ENCODE data around the gene AXIN1.

AXIN1 gene

GRCh38 chr16:325375-326145 is 27.0 kb downstream of the AXIN1 start:
- no peak for DNase-seq

DNA sequence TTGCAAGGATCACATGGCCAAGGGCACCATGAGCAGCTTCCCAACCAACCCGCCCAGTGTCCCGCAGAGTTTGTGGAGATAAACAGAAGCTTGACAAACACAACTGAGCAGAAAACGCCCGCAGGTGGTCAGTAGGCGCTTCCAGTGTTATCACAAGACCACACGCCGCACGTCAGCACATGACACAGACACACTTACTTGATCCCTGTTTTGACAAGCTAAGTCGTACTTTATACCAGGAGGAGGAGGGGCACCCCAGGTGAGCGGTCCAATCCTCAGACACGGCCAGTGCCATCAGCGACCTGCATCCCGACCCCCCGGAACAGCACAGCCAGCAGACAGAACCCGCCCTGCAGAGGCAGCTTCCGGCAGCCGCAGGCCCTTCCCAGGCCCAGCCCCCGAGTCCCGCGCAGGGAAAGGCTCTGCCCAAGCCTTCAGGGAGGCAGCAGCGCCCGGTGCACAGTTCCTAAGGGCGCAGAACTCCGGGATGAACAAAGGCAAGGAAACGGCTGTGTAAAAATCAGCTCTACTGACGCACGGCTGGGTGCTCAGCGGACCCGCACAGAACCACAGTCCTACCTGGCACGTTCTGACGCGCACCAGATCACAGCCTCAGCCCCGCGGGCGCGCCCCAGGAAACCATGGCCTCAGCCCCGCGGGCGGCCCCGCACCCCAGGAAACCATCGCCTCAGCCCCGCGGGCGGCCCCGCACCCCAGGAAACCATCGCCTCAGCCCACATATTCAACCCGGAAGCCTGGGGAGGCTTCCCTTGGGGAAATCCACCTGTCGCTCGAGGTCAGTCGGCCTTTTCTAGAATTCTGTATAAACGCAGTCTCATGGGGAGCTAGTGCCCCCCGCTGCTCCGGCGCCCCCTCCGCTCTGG is 27.8 kb downstream of the AXIN1 start:
- DNase-seq: no peak

DNA sequence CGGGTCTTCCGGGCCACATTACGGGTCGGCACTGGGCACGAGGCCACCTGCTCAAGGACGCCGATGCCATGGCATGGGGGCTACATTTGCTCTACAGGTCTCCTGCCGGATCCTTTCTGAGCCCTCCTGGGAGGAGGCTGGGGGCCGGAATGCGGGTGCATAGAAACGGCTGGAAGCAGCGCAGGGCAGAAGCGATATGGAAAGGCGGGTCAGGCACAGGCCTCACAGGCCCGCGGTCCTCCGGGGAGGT is 28.4 kb downstream of the AXIN1 start:
- DNase-seq: no peak

DNA sequence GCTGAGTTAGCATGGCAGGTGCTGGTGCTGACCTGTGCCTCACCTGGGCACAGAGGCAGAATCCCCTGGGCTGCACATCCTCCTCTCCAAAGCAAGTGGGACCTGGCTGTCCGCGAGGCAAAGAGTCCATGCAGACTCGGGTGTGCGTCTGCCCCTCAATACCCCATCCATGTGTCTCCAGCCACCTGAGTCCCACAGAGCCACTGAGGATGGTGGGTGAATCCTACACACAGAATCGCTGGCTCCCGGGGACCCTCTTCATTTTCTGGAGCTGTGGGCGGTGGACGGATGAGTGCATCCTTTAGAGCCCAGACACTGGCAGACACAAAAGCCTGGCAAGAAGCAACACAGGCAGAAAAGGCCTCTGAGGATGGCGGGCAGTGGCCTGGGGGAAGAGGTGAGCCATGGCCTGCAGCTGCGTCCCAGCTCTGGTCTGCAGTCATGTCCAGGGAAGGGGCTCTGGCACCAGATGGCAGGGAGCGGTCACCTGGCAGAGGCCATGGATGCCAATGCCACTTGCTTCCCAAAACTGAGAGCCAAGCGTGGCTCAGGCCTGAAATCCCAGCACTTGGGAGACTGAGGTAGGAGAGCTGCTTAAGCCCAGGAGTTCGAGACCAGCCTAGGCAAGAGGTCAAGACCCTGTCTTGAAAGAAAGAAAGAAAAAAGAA is 29.9 kb downstream of the AXIN1 start:
- DNase-seq: no peak

GRCh38 chr16:321532-321931 is 31.0 kb downstream of the AXIN1 start:
- DNase-seq: no peak

- DNase-seq: no peak
Measured at GRCh38 chr16:320206-320605, 32.3 kb downstream of the AXIN1 start.

GRCh38 chr16:318628-319027 is 33.9 kb downstream of the AXIN1 start:
- no peak for DNase-seq

DNA sequence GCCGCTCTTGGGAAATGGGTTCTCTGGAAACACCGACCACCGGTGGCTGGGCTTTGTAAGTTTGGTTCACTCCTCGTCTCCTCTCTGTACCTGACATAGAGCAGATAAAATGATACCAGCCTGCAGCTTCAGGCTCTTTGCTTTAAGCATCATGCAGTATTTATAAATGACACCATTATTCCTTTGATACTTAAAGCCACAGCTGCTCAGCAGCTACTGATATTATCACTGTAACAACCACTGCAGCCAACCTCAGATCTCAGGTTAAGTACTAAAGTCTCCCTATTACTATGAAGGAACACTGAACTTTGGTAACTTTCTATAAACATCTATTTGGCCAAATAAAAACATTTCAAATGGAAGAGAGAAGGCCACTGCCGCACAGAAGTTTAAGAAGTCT is 34.9 kb downstream of the AXIN1 start:
- no peak for DNase-seq

- no peak for DNase-seq
Measured at GRCh38 chr16:316741-317464, 35.6 kb downstream of the AXIN1 start.

DNA sequence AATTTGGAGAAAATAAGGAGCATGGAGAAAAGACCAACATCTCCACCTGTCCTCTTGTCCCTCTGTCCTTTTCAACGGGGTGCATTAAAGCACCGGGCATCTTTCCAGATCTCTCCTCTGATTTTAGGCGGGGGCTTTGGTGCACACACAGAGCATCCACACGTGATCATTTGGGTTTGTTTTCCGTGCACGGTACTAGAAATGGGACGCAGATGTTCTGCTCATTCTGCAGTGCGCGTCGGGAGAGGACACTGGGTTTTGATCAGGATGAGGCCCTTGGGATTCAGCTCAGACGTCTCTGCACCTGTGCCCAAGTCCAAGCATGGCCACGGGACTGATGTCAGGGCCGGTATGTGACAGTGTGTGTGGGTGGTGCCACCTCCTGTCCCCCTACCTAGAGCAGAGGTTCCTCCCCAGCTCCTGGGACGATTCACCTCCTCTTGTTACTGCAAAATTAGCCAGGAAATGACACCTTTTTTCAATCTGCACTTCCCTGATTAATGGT is 37.7 kb downstream of the AXIN1 start:
- DNase-seq: no peak

- no peak for DNase-seq
Measured at GRCh38 chr16:314351-314750, 38.2 kb downstream of the AXIN1 start.

- DNase-seq: no peak
Measured at GRCh38 chr16:311725-312124, 40.8 kb downstream of the AXIN1 start.

DNA sequence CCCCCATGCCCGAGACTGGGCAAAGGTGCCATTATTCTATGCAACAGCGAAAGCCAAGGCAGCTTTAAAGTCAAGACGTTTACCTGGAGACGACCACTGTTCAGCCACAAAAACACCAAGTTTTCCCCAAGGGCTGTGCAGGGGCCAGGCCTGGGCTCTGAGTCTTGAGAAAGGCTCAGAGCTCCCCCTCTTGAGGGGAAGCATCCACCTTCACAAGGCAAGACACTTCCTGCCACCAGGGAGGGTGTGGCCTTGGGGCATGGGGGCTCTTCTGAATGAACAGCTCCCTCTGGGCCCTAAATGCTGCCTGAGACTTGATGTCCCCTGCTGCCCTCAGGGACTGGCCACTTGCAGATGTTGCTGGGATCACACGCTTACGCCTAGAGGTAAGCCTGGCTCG is 43.0 kb downstream of the AXIN1 start:
- no peak for DNase-seq

- no peak for DNase-seq
Measured at GRCh38 chr16:307691-308312, 44.7 kb downstream of the AXIN1 start.

- no peak for DNase-seq
Measured at GRCh38 chr16:306911-307370, 45.6 kb downstream of the AXIN1 start.

DNA sequence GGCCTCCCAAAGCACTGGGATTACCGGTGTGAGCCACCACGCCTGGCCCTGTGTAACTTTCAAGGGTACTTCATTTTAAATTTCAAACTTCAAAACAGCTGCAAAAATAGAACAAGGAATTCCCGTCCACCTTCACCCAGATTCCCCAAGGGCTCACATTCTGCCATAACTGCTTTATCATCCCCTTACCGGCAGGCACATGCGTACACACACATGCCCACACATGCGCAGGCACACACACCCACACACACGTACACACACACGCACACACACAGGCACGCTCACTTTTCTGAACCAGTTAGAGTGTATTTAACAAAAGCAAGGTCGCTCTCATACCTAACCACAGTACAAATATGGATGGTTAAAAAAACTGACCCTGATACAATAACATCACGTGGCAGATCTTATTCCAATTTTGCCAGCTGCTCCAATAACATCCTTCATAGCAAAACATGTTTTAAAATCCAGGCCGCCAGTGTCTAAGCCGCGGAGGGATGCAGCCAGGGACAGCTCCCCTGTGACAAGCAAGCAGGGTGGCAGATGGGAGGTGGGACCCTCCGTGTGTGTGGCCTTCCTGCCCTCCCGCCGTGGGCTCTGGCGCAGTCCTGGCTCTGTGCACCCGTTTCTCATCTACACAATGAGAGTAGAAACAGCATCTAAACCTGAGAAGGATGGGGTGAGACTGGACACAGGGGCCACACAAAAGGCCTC is 46.5 kb downstream of the AXIN1 start:
- no peak for DNase-seq

DNA sequence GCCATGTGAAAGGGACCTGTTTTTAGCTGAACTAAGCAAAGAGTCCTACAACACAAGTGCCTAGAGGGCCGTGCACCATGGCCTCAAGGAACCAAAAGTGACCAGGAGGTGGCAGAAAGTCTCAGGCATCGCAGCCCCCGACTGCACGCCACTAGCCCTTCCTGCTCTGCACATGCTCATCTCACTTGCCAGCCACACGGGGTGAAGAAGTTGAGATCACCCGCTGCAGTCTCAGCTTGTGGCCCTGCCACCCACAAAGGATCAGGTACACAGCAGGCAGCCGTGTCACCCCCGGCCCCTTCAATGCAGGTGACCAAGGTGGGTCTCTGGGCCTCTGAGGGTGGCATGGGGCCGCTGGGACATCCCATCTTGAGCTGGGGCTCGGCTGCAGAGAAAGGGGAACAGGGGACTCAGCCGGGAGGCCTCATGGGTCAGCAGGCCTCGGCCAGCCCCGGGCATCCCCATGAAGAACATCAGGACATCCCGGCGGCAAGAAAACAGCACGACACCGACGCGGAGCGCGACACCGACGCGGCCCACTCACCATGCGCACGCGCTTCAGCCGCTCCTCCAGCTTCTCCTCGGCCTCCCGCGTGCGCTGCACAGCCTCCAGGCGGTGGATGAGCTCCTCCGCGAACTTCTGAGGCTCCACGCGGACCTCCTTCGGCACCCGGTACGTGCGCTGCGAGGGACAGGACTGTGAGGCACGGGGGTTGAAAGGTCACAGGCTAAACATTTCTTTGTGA is 48.6 kb downstream of the AXIN1 start:
- no peak for DNase-seq

DNA sequence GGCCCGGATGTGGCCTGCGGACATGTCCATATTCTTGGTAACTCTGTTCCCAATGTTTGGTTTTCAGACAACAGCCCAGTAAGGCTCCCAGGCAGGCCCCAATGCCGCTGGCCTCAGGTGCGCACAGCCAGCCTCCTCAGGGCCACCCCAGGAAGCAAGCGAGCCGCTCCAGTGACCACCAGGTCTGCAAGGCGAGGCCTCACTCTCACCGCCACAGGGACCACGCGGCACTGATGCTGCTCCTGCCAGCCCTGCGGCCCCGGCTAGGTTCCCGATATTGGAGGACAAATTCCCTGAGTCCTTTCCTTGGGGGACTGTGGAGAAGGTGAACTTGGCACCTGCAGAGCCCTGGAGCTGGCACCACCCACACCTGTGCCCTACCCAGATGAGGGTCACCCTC is 50.6 kb downstream of the AXIN1 start:
- DNase-seq: no peak

DNA sequence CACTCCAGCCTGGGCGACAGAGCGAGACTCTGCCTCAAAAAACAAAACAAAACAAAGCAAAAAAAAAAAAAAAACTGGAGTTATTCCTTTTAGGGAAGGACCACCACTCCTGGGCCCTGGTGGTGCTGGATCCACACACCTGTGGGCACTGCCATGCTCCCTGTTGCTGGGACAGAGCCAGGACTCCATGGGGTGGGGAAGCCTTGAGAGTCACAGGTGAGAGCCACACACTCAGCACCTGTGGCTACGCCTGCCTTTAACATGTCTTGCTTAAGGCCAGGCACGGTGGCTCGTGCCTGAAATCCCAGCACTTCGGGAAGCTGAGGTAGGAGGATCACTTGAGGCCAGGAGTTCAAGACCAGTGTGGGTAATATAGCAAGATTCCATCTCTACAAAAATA is 51.3 kb downstream of the AXIN1 start:
- no peak for DNase-seq

DNA sequence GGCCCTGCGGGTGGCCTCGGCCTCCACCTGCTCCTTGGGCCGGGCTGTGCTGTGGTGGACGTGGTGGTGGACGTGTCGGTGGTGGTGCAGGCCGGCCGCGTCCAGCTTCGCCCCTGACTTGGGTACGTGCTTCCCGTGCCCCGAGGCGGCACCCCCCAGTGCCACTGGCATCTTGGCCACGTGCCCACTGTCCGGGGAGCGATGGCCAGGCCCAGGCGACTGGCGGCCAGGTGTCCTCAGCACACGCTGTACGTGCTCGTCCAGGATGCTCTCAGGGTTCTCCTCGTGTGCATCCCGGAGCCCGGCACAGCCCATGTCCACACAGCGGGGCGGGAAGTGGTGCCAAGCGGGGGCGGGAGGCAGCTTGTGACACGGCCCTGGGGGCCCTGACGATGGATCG is 54.7 kb downstream of the AXIN1 start:
- no peak for DNase-seq
